Skin of body (tissue), 2 donors: ENCODE measurements around the gene ACSL6. TPM values are rescaled to one million over a fixed set of nuclear protein-coding genes. Genes with fewer than 3 reads are reported as not detected.

Experiments used
- DNase-seq: peaks from one replicate; lab custom pipeline; 2025; lab: John Stamatoyannopoulos, UW
- total RNA-seq: library from RNA; depleted of rRNA; stranded (reverse); fragments of >200 nt; gene quantifications from one replicate; pipeline ENCODE4 v1.2.3, GENCODE V29; 2014

The ACSL6 gene
- total RNA-seq = 3.7 TPM

GRCh38 chr5:132011622-132012343 lies at the start of gene ACSL6:
ACSL6 (minus strand) TSS chr5:132011658; CDS start chr5:132011553, 105 bp downstream.
- no peak for DNase-seq

GRCh38 chr5:132060501-132061161 lies 49.2 kb upstream of the ACSL6 start, which contains the start of gene IL3:
IL3 (plus strand) TSS chr5:132060655; CDS start chr5:132060707, 52 bp downstream.
- DNase-seq = no peak

- DNase-seq = no peak
Observed at GRCh38 chr5:132059696-132060500, 48.4 kb upstream of the ACSL6 start.

GRCh38 chr5:132059043-132059695 lies 47.7 kb upstream of the ACSL6 start:
- DNase-seq = no peak

- no peak for DNase-seq
Observed at GRCh38 chr5:132058646-132059042, 47.2 kb upstream of the ACSL6 start.

- DNase-seq = no peak
Observed at GRCh38 chr5:132057498-132058255, 46.2 kb upstream of the ACSL6 start.

- DNase-seq = no peak
Observed at GRCh38 chr5:132056610-132057497, 45.4 kb upstream of the ACSL6 start.

GRCh38 chr5:132055808-132056609 lies 44.6 kb upstream of the ACSL6 start:
- DNase-seq = no peak

GRCh38 chr5:132055441-132055807 lies 44.0 kb upstream of the ACSL6 start:
- DNase-seq = no peak

GRCh38 chr5:132054697-132055440 lies 43.4 kb upstream of the ACSL6 start:
- DNase-seq = no peak

GRCh38 chr5:132054031-132054696 lies 42.7 kb upstream of the ACSL6 start:
- no peak for DNase-seq

- no peak for DNase-seq
Observed at GRCh38 chr5:132053483-132053882, 42.0 kb upstream of the ACSL6 start.

GRCh38 chr5:132052520-132052919 lies 41.1 kb upstream of the ACSL6 start:
- DNase-seq = no peak

GRCh38 chr5:132050661-132051552 lies 39.4 kb upstream of the ACSL6 start:
- DNase-seq = no peak

GRCh38 chr5:132050136-132050535 lies 38.7 kb upstream of the ACSL6 start:
- DNase-seq = no peak

- DNase-seq = no peak
Observed at GRCh38 chr5:132049559-132049958, 38.1 kb upstream of the ACSL6 start.

- no peak for DNase-seq
Observed at GRCh38 chr5:132049093-132049492, 37.6 kb upstream of the ACSL6 start.
